ENCODE data around the gene DISP2. TPM values are rescaled to one million over a fixed set of nuclear protein-coding genes. Genes with fewer than 3 reads are reported as not detected.

The DISP2 gene
- total and polyA plus RNA-seq, 2 experiments from 2014 or later = 1.3 to 2.2 TPM

- DNase-seq (ENCODE audit: low spot score) = no peak
- Histone ChIP-seq H3K9me2 (ENCODE audit: insufficient read depth) (no peaks in the 10 kb centered on the region), H3K4me1 (ENCODE audit: insufficient read depth) (no peaks in the 10 kb centered on the region), H4K20me1 (replicated peaks; ENCODE audit: insufficient read depth) (peaks cover 6% of the 10 kb centered on the region; the same call in 1 of the 2 replicates), H3K4me3 (no peak overlapping the region), H3F3A (replicated peaks; ENCODE audit: low read depth) (peaks cover 6% of the 10 kb centered on the region; the same call in 1 of the 2 replicates), H3K27ac (ENCODE audit: low read depth) (no peak overlapping the region), H3K4me2 (no peak overlapping the region), H3K79me2 (replicated peaks; ENCODE audit: insufficient read depth) (peaks cover 7% of the 10 kb centered on the region; the same call in 1 of the 2 replicates), H3K36me3 (ENCODE audit: insufficient read depth) (peaks cover 46% of the 10 kb centered on the region), H2AFZ (no peak overlapping the region), H3K27me3 (ENCODE audit: insufficient read depth) (no peaks in the 10 kb centered on the region)
- Mint-ChIP-seq H3K27ac (no peak overlapping the region), H3K27me3 (ENCODE audit: insufficient read depth, low read depth, poor library complexity) (peaks cover 4% of the 10 kb centered on the region), H3K36me3 (ENCODE audit: low read depth) (peaks cover 84% of the 10 kb centered on the region), H3K9me3 (no peaks in the 10 kb centered on the region), H3K4me3 (no peak overlapping the region), H3K4me1 (no peaks in the 10 kb centered on the region)
- TF ChIP-seq NANOG (IDR thresholded peaks at IDR 0.05; ENCODE audit: borderline replicate concordance) (no peak), REST (IDR thresholded peaks at IDR 0.05; ENCODE audit: unreplicated experiment) (peak; percentile 32)
- no peak for ATAC-seq
Measured at GRCh38 chr15:40413036-40413435, 55.0 kb downstream of the DISP2 start.

- H3K4me2 ChIP-seq = no peak overlapping the region
- DNase-seq (ENCODE audit: low spot score) (no peak), ATAC-seq (no peak)
- H3K27ac ChIP-seq (ENCODE audit: low read depth) = no peak overlapping the region
- H2AFZ ChIP-seq = no peak overlapping the region
- no peak overlapping the region for H3K4me3 Mint-ChIP-seq
- no peak overlapping the region for H3K4me3 ChIP-seq
- peaks cover 43% of the 10 kb centered on the region for H3K36me3 ChIP-seq (ENCODE audit: insufficient read depth)
- peaks cover 6% of the 10 kb centered on the region for H3F3A ChIP-seq (replicated peaks; ENCODE audit: low read depth)
- H3K27me3 ChIP-seq (ENCODE audit: insufficient read depth) = no peaks in the 10 kb centered on the region
- H4K20me1 ChIP-seq (replicated peaks; ENCODE audit: insufficient read depth) = no peaks in the 10 kb centered on the region; the same call in 1 of the 2 replicates
- no peaks in the 10 kb centered on the region for H3K9me3 Mint-ChIP-seq
- no peaks in the 10 kb centered on the region for H3K9me2 ChIP-seq (ENCODE audit: insufficient read depth)
- peaks cover 76% of the 10 kb centered on the region for H3K36me3 Mint-ChIP-seq (ENCODE audit: low read depth)
- peaks cover 7% of the 10 kb centered on the region for H3K27me3 Mint-ChIP-seq (ENCODE audit: insufficient read depth, low read depth, poor library complexity)
- no peaks in the 10 kb centered on the region for H3K4me1 ChIP-seq (ENCODE audit: insufficient read depth)
- no peaks in the 10 kb centered on the region for H3K4me1 Mint-ChIP-seq
- no peak overlapping the region for H3K27ac Mint-ChIP-seq
- no peaks in the 10 kb centered on the region for H3K79me2 ChIP-seq (replicated peaks; ENCODE audit: insufficient read depth)
- TF ChIP-seq STAT1 (IDR thresholded peaks at IDR 0.05; ENCODE audit: unreplicated experiment) = no peak
- TF ChIP-seq CREB1 (CRISPR knock-in tag; IDR thresholded peaks at IDR 0.05; ENCODE audit: low read depth) = no peak
- TF ChIP-seq EZH2 (IDR thresholded peaks at IDR 0.05; ENCODE audit: low read depth, unreplicated experiment) = no peak
- no peak for TF ChIP-seq EZH2phosphoT487 (IDR thresholded peaks at IDR 0.05; ENCODE audit: unreplicated experiment)
- TF ChIP-seq JUNB (IDR thresholded peaks at IDR 0.05; ENCODE audit: unreplicated experiment) = no peak
- TF ChIP-seq POLR2AphosphoS5 (IDR thresholded peaks at IDR 0.05; ENCODE audit: low read depth) = no peak
- TF ChIP-seq, protein P1, sequence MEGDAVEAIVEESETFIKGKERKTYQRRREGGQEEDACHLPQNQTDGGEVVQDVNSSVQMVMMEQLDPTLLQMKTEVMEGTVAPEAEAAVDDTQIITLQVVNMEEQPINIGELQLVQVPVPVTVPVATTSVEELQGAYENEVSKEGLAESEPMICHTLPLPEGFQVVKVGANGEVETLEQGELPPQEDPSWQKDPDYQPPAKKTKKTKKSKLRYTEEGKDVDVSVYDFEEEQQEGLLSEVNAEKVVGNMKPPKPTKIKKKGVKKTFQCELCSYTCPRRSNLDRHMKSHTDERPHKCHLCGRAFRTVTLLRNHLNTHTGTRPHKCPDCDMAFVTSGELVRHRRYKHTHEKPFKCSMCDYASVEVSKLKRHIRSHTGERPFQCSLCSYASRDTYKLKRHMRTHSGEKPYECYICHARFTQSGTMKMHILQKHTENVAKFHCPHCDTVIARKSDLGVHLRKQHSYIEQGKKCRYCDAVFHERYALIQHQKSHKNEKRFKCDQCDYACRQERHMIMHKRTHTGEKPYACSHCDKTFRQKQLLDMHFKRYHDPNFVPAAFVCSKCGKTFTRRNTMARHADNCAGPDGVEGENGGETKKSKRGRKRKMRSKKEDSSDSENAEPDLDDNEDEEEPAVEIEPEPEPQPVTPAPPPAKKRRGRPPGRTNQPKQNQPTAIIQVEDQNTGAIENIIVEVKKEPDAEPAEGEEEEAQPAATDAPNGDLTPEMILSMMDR (conservative IDR thresholded peaks at IDR 0.05; ENCODE audit: low read depth in 2 of 2) = no peak
- no peak for TF ChIP-seq ZNF331 (CRISPR knock-in tag; IDR thresholded peaks at IDR 0.05; ENCODE audit: low read depth)
- no peak for TF ChIP-seq ZNF114 (CRISPR knock-in tag; IDR thresholded peaks at IDR 0.05)
- TF ChIP-seq, protein P2, sequence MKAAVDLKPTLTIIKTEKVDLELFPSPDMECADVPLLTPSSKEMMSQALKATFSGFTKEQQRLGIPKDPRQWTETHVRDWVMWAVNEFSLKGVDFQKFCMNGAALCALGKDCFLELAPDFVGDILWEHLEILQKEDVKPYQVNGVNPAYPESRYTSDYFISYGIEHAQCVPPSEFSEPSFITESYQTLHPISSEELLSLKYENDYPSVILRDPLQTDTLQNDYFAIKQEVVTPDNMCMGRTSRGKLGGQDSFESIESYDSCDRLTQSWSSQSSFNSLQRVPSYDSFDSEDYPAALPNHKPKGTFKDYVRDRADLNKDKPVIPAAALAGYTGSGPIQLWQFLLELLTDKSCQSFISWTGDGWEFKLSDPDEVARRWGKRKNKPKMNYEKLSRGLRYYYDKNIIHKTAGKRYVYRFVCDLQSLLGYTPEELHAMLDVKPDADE (IDR thresholded peaks at IDR 0.05) = no peak
- no peak for TF ChIP-seq REST (IDR thresholded peaks at IDR 0.05; ENCODE audit: unreplicated experiment)
Measured at GRCh38 chr15:40414816-40415215, 56.8 kb downstream of the DISP2 start.

Measured in GM23338 (cell line).